HepG2 (cell line): ENCODE data around the gene SNPH. TPM values are rescaled to one million over a fixed set of nuclear protein-coding genes. Genes with fewer than 3 reads are reported as not detected.

Source experiments
- ATAC-seq: fragments of 200-7000 bp; cut with Tn5 transposase; 3 replicates; pipeline ENCODE4 v1.9.1; 2020; ENCODE audit warnings: mild to moderate bottlenecking, moderate library complexity
- BruUV-seq: library from RNA; stranded (reverse); fragments of 400-500 nt; replicated peaks from 2 replicates; lab custom pipeline; 2021; lab: Mats Ljungman, UMichigan
- CTCF ChIA-PET: fragments of 300-600 bp; formaldehyde crosslinking; extraction: SDS; loops from one replicate; lab custom pipeline; 2021; ENCODE audit warnings: low total read pairs, inconsistent platforms, low intra/inter-chr PET ratio; lab: Yijun Ruan, JAX
- POLR2A ChIA-PET: fragments of 350-600 bp; sonication (Branson Sonifier 250); formaldehyde crosslinking; loops from one replicate; lab custom pipeline; 2020; ENCODE audit warnings: antibody characterized with exemption, inconsistent platforms; lab: Yijun Ruan, JAX
- DNase-seq: peaks from one replicate; pipeline ENCODE4 v3.0.0-alpha.2; 2015; ENCODE audit warnings: low spot score
- FAIRE-seq: peaks from 3 replicates; lab custom pipeline; 2011; peaks lifted over from hg19 to GRCh38; lab: Jason Lieb, UNC
- H2AFZ ChIP-seq: one replicate; pipeline ENCODE4 v1.6.1; 2011; ENCODE audit warnings: low read length, inconsistent platforms
- H3K27ac ChIP-seq: fragments of 300-600 bp; 3 replicates; pipeline ENCODE4 v1.8.0; 2011; ENCODE audit warnings: mixed run types, mild to moderate bottlenecking, mixed read lengths, low read length, inconsistent platforms; ENCODE audit not compliant: insufficient read depth; ENCODE audit errors: extremely low read length
- H3K27me3 ChIP-seq, 2 experiments: fragments of 200-600 bp in 1 of 2; 2 replicates in 1 of 2; 3 replicates in 1 of 2; pipeline versions ENCODE4 v1.6.0 to v1.8.0; 2011; ENCODE audit warnings: low read length in 2 of 2, mild to moderate bottlenecking in 2 of 2, moderate library complexity in 2 of 2, inconsistent platforms in 1 of 2; ENCODE audit not compliant: insufficient read depth in 2 of 2, control insufficient read depth in 1 of 2
- H3K36me3 ChIP-seq, 2 experiments: fragments of 200-600 bp in 1 of 2; replicated peaks in 1 of 2; 2 replicates in 1 of 2; 3 replicates in 1 of 2; pipeline versions ENCODE4 v1.5.1 to v1.8.0; 2011; ENCODE audit warnings: low read length in 2 of 2, inconsistent platforms in 1 of 2; ENCODE audit not compliant: insufficient read depth in 2 of 2, control insufficient read depth in 1 of 2
- H3K4me1 ChIP-seq: 2 replicates; pipeline ENCODE4 v1.5.1; 2012; ENCODE audit warnings: low read length, inconsistent platforms; ENCODE audit not compliant: insufficient read depth
- H3K4me2 ChIP-seq: 2 replicates; pipeline ENCODE4 v1.6.0; 2011; ENCODE audit warnings: low read depth, low read length, inconsistent platforms
- H3K4me3 ChIP-seq, 3 experiments: fragments of 200-600 bp in 1 of 3; sonication (generic), shearing (Covaris generic) in 1 of 3; replicated peaks in 1 of 3; 2 replicates each; pipeline ENCODE4 v1.5.1; 2011 to 2016; ENCODE audit warnings: low read length in 3 of 3, inconsistent platforms in 2 of 3, low read depth in 2 of 3, mild to moderate bottlenecking in 2 of 3, control low read depth in 1 of 3, mixed read lengths in 1 of 3; ENCODE audit not compliant: insufficient read depth in 1 of 3
- H3K79me2 ChIP-seq: one replicate; pipeline ENCODE4 v1.6.1; 2011; ENCODE audit warnings: low read length, inconsistent platforms; ENCODE audit not compliant: insufficient read depth
- H3K9ac ChIP-seq: 2 replicates; pipeline ENCODE4 v1.6.0; 2011; ENCODE audit warnings: mild to moderate bottlenecking, low read depth, low read length, inconsistent platforms; ENCODE audit not compliant: insufficient read depth
- H3K9me3 ChIP-seq: 2 replicates; pipeline ENCODE4 v1.5.1; 2012; ENCODE audit warnings: mild to moderate bottlenecking, low read length
- H4K20me1 ChIP-seq: 2 replicates; pipeline ENCODE4 v1.6.0; 2011; ENCODE audit warnings: inconsistent platforms, mild to moderate bottlenecking, low read length, moderate library complexity; ENCODE audit not compliant: insufficient read depth
- ARNT ChIP-seq: fragments of 450-650 bp; IDR thresholded peaks from 2 replicates; pipeline ENCODE4 v1.6.1; 2017
- IKZF1 ChIP-seq: fragments of 450-650 bp; IDR thresholded peaks from 2 replicates; pipeline ENCODE4 v1.7.1; 2016
- MTF2 ChIP-seq: sonication (generic); formaldehyde crosslinking; IDR thresholded peaks from 2 replicates; pipeline ENCODE4 v1.5.0; 2020; ENCODE audit warnings: missing genetic modification reagents, borderline replicate concordance
- PTBP1 ChIP-seq: fragments of 200-400 bp; formaldehyde crosslinking; IDR thresholded peaks from 2 replicates; pipeline ENCODE4 v1.6.1; 2018; ENCODE audit warnings: low read length, low read depth; ENCODE audit not compliant: poor library complexity, severe bottlenecking
- TCF7L2 ChIP-seq: IDR thresholded peaks from 2 replicates; pipeline ENCODE4 v1.6.1; 2011; ENCODE audit warnings: mild to moderate bottlenecking, low read depth, low read length, moderate library complexity
- ZBTB40 ChIP-seq, 2 experiments: fragments of 450-650 bp in 1 of 2; sonication (generic) in 1 of 2; formaldehyde crosslinking in 1 of 2; IDR thresholded peaks; 2 replicates each; pipeline versions ENCODE4 v1.6.1 to v1.8.0; 2016 to 2022; ENCODE audit warnings: antibody characterized with exemption in 1 of 2, mild to moderate bottlenecking in 1 of 2, missing genetic modification reagents in 1 of 2
- ZNF205 ChIP-seq: IDR thresholded peaks from 2 replicates; pipeline ENCODE4 v1.6.1; 2018; ENCODE audit warnings: missing biosample characterization, missing genetic modification reagents
- ZNF263 ChIP-seq: sonication (generic); formaldehyde crosslinking; IDR thresholded peaks from 2 replicates; pipeline ENCODE4 v1.4.0; 2020; ENCODE audit warnings: missing genetic modification reagents
- ZNF280B ChIP-seq: sonication (generic); formaldehyde crosslinking; IDR thresholded peaks from 2 replicates; pipeline ENCODE4 v1.5.0; 2020; ENCODE audit warnings: missing genetic modification reagents, mild to moderate bottlenecking, borderline replicate concordance
- ZNF30 ChIP-seq: sonication (generic); formaldehyde crosslinking; IDR thresholded peaks from 2 replicates; pipeline ENCODE4 v1.5.0; 2020; ENCODE audit warnings: mild to moderate bottlenecking, missing genetic modification reagents
- ZNF598 ChIP-seq: sonication (generic); formaldehyde crosslinking; IDR thresholded peaks from 2 replicates; pipeline ENCODE4 v1.5.1; 2020; ENCODE audit warnings: mild to moderate bottlenecking, missing genetic modification reagents, borderline replicate concordance
- ZNF768 ChIP-seq: sonication (generic); formaldehyde crosslinking; IDR thresholded peaks from 2 replicates; pipeline ENCODE4 v1.4.0; 2020; ENCODE audit warnings: missing genetic modification reagents
- ZSCAN21 ChIP-seq: sonication (generic); formaldehyde crosslinking; IDR thresholded peaks from 2 replicates; pipeline ENCODE4 v1.8.0; 2022; ENCODE audit warnings: mild to moderate bottlenecking, missing genetic modification reagents, moderate library complexity, borderline replicate concordance
- WGBS: methylation state at CpG from one replicate; pipeline ENCODE4 v1.1.6; 2017; ENCODE audit warnings: low lambda C conversion rate; 5-methylcytosine and 5-hydroxymethylcytosine counted together
- in situ Hi-C: cut with HindIII; loops from 2 replicates; pipeline ENCODE4 v1.10.0; 2017; ENCODE audit warnings: low pct_unique_long_range_greater_than_20kb; ENCODE audit not compliant: extremely low pct_ligation_motif_present
- intact Hi-C: fragments of 100-400 bp; cut with micrococcal nuclease; formaldehyde crosslinking; loops from one replicate; pipeline ENCODE4 v1.10.0; 2022; ENCODE audit not compliant: unreplicated experiment
- polyA plus RNA-seq, 8 experiments: library from polyadenylated mRNA; depleted of rRNA in 3 of 8; stranded (reverse) in 7 of 8; unstranded in 1 of 8; fragments of >200 nt; fragmentation: Illumina TruSeq in 4 of 8; extraction: Trizol in 4 of 8; gene quantifications; 2 replicates each; pipeline versions ENCODE4 v1.2.1 to v1.2.3, GENCODE V29; 2011 to 2016; ENCODE audit warnings: low read depth in 4 of 8, missing spikeins in 1 of 8, mixed read lengths in 1 of 8; ENCODE audit not compliant: insufficient read depth in 1 of 8
- total RNA-seq, 5 experiments: library from RNA; depleted of rRNA; stranded (reverse); fragments of >200 nt; fragmentation: Illumina TruSeq; extraction: Trizol; gene quantifications; 2 replicates each; pipeline ENCODE4 v1.2.3, GENCODE V29; 2016; ENCODE audit warnings: low read depth in 1 of 5
- TF ChIP-seq, protein P1 (sequence below): sonication (generic); formaldehyde crosslinking; IDR thresholded peaks from 2 replicates; pipeline ENCODE4 v1.4.0; 2020; ENCODE audit warnings: mild to moderate bottlenecking, low read depth, missing genetic modification reagents

The SNPH gene
- total and polyA plus RNA-seq, 2 of the 13 experiments (the other 11 are each of a cell fraction or from before 2014, with no cell fraction given) = 0.09 TPM; not detected in 1

DNA sequence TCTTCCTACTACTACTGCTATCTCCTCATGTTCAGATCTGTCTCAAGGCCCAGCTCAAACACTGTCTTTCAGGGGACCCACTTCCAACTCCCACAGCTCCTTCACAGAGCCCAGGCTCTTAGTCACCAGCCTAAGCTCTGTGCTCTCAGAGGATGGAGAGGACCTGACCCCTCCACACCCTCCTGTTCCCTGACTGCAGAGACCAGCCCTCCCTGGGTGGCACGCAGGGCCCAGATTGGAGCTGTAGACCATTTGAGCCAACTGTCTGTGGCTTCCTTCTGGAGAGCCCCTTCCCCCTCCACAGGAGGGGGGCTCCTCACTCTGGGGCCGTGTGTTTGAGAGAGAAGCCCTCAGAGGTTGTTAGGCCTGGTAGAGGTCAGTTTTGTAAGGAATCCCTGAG, 9.8 kb downstream of the SNPH start:
- Histone ChIP-seq H3K4me2 (no peak overlapping the region), H2AFZ (no peak overlapping the region), H3K9ac (no peak overlapping the region), H3K27me3 (peaks cover 5 to 22% of the 10 kb centered on the region in 2 experiments; a peak in 4 of 5 replicates), H3K4me1 (no peaks in the 10 kb centered on the region), H3K4me3 (no peak overlapping the region), H3K36me3 (no peaks in the 10 kb centered on the region), H3K9me3 (no peaks in the 10 kb centered on the region), H3K27ac (no peak overlapping the region), H3K79me2 (no peaks in the 10 kb centered on the region), H4K20me1 (no peaks in the 10 kb centered on the region)
- intact Hi-C loops (no loop called here), in situ Hi-C loops (no loop called here)
- CTCF ChIA-PET = no interaction called here
- DNase-seq (no peak), FAIRE-seq (no peak), ATAC-seq (no peak)
- no TSS peak for BruUV-seq
- TF ChIP-seq ZNF768 (CRISPR knock-in tag) (no peak), TCF7L2 (no peak), ZNF30 (no peak), ZNF263 (CRISPR knock-in tag) (no peak), MTF2 (CRISPR knock-in tag) (no peak), PTBP1 (no peak), ZBTB40 (IDR thresholded peaks at IDR 0.05) (no peak), ZBTB40 (CRISPR knock-in tag; IDR thresholded peaks at IDR 0.05) (no peak), IKZF1 (no peak), ARNT (no peak), ZNF598 (no peak), ZNF205 (no peak), ZSCAN21 (CRISPR knock-in tag) (no peak), ZNF280B (CRISPR knock-in tag) (no peak)
- TF ChIP-seq, protein P1, sequence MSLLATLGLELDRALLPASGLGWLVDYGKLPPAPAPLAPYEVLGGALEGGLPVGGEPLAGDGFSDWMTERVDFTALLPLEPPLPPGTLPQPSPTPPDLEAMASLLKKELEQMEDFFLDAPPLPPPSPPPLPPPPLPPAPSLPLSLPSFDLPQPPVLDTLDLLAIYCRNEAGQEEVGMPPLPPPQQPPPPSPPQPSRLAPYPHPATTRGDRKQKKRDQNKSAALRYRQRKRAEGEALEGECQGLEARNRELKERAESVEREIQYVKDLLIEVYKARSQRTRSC = no peak
- WGBS = 25% methylated on average over 2 of the region's 2 CpGs
- POLR2A ChIA-PET = no interaction called here
